ENCODE results near the gene FBN2.

GRCh38 chr5:128362370-128362769 is 175.7 kb downstream of the FBN2 start:
- no peak for TF ChIP-seq CTCF (conservative IDR thresholded peaks at IDR 0.05 in 1 of 2, IDR thresholded peaks at IDR 0.05 in 1 of 2; ENCODE audit: low read depth in 1 of 2, low read length in 2 of 2)
- no peak for TF ChIP-seq EZH2 (IDR thresholded peaks at IDR 0.05; ENCODE audit: low read length, missing control alignments)

Measured in fibroblast of lung (primary cell).